ENCODE data around the gene SIK2. TPM values are rescaled to one million over a fixed set of nuclear protein-coding genes. Genes with fewer than 3 reads are reported as not detected.
"Not testable (repeated sequence)": the region's sequence is repeated elsewhere in the genome, so short reads cannot be mapped to it uniquely, and the experiment has no call there.

The SIK2 gene
- total RNA-seq, 2 donors from 2014 or later, result 8.1 to 9.6 TPM

DNA sequence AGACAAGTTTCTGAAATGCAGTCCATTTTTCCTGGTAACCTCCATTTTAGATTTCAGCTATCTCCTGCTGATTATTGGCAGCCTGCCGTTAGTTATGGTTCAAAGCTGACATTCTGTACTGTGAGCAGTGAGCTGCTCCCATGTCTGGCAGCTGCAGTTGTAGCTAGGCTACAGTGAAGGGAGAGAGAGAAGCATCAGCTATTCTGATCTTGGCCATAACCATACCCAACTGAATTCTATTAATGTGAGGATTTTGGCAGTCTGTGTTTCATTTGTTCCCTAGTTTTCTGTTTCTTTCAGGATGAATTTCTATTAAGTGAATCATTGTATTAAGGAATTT is 33.4 kb downstream of the SIK2 start:
- ATAC-seq, result no peak
- no peak for DNase-seq
- H3K27ac Mint-ChIP-seq, result no peak overlapping the region
- H3K4me3 Mint-ChIP-seq, result no peak overlapping the region
- H3K36me3 Mint-ChIP-seq (ENCODE audit: low read depth), result peaks cover 9% of the 10 kb centered on the region
- peaks cover 32% of the 10 kb centered on the region for H3K4me1 Mint-ChIP-seq
- H3K9me3 ChIP-seq (ENCODE audit: control insufficient read depth, low read length, poor library complexity, severe bottlenecking), result no peaks in the 10 kb centered on the region
- no peaks in the 10 kb centered on the region for H3K27me3 Mint-ChIP-seq

DNA sequence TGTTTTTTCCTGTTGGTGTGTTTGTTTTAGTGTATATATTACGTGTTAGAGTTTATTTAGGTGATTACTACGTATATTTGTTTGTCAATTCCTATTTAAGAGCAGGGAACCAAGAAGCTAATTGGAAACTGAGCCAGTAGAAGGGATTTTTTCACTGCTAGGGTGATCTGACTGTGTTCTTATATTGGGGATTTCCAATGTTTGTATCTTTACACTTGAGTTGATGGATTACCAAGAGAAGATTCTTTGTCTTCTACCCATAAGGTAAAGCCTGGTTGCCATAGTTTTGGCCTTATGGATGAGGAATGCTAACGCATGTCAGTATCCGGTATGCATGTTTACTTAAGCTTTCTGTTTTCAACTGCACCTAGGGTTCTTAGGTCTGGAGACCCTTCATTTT is 35.6 kb downstream of the SIK2 start:
- no peak for ATAC-seq
- peak overlapping the region; percentile 21 for H3K27ac Mint-ChIP-seq

GRCh38 chr11:111639226-111639925 is 37.1 kb downstream of the SIK2 start:
- ATAC-seq, result no peak
- no peaks in the 10 kb centered on the region for H3K9me3 ChIP-seq (ENCODE audit: control insufficient read depth, low read length, poor library complexity, severe bottlenecking)

More for the DNA sequence above, 35.6 kb downstream of the SIK2 start:
- H3K4me3 Mint-ChIP-seq, result no peak overlapping the region
- H3K36me3 Mint-ChIP-seq (ENCODE audit: low read depth), result peaks cover 13% of the 10 kb centered on the region
- peaks cover 38% of the 10 kb centered on the region for H3K4me1 Mint-ChIP-seq
- DNase-seq, result no peak
- H3K27me3 Mint-ChIP-seq, result no peaks in the 10 kb centered on the region
- H3K9me3 ChIP-seq (ENCODE audit: control insufficient read depth, low read length, poor library complexity, severe bottlenecking), result no peaks in the 10 kb centered on the region

GRCh38 chr11:111641339-111642015 is 39.2 kb downstream of the SIK2 start:
- DNase-seq (no peak), ATAC-seq (no peak)
- peaks cover 17% of the 10 kb centered on the region for H3K4me1 Mint-ChIP-seq
- no peak overlapping the region for H3K27ac Mint-ChIP-seq
- H3K27me3 Mint-ChIP-seq, result no peaks in the 10 kb centered on the region
- no peak overlapping the region for H3K4me3 Mint-ChIP-seq
- H3K36me3 Mint-ChIP-seq (ENCODE audit: low read depth), result peaks cover 10% of the 10 kb centered on the region
- no peaks in the 10 kb centered on the region for H3K9me3 ChIP-seq (ENCODE audit: control insufficient read depth, low read length, poor library complexity, severe bottlenecking)

More at GRCh38 chr11:111639226-111639925, 37.1 kb downstream of the SIK2 start:
- Mint-ChIP-seq H3K36me3 (ENCODE audit: low read depth) (peaks cover 13% of the 10 kb centered on the region), H3K4me3 (no peak overlapping the region), H3K27ac (peak overlapping the region; percentile 21), H3K27me3 (no peaks in the 10 kb centered on the region), H3K4me1 (peaks cover 27% of the 10 kb centered on the region)
- DNase-seq, result no peak

- no peaks in the 10 kb centered on the region for H3K9me3 ChIP-seq (ENCODE audit: control insufficient read depth, low read length, poor library complexity, severe bottlenecking)
- no peaks in the 10 kb centered on the region for H3K27me3 Mint-ChIP-seq
- DNase-seq (no peak), ATAC-seq (no peak)
- H3K36me3 Mint-ChIP-seq (ENCODE audit: low read depth), result peaks cover 10% of the 10 kb centered on the region
- H3K27ac Mint-ChIP-seq, result no peak overlapping the region
- no peak overlapping the region for H3K4me3 Mint-ChIP-seq
- H3K4me1 Mint-ChIP-seq, result peaks cover 17% of the 10 kb centered on the region
Measured at GRCh38 chr11:111642542-111642941, 40.3 kb downstream of the SIK2 start.

GRCh38 chr11:111644922-111645321 is 42.7 kb downstream of the SIK2 start:
- Mint-ChIP-seq H3K27me3 (no peaks in the 10 kb centered on the region), H3K27ac (no peak overlapping the region), H3K4me3 (no peak overlapping the region), H3K4me1 (peaks cover 15% of the 10 kb centered on the region), H3K36me3 (ENCODE audit: low read depth) (peaks cover 6% of the 10 kb centered on the region)
- DNase-seq (no peak), ATAC-seq (no peak)
- no peaks in the 10 kb centered on the region for H3K9me3 ChIP-seq (ENCODE audit: control insufficient read depth, low read length, poor library complexity, severe bottlenecking)

- ATAC-seq, result no peak
- no peak overlapping the region for H3K27ac Mint-ChIP-seq
Measured at GRCh38 chr11:111645657-111646316, 43.5 kb downstream of the SIK2 start.

DNA sequence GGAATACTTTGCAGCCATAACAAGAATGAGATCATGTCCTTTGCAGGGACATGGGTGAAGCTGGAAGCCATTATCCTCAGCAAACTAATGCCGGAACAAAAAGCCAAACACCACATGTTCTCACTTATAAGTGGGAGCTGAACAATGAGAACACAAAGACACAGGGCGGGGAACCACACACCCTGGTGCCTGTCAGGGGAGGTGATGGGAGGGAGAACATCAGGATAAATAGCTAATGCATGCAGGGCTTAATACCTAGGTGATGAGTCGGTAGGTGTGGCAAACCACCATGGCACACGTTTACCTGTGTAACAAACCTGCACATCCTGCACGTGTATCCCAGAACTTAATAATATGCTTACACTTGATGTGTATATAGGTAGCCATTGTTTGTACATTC is 49.1 kb downstream of the SIK2 start:
- H3K4me1 Mint-ChIP-seq; H3K27ac Mint-ChIP-seq; H3K9me3 ChIP-seq (ENCODE audit: control insufficient read depth, low read length, poor library complexity, severe bottlenecking); DNase-seq; H3K4me3 Mint-ChIP-seq; ATAC-seq; H3K27me3 Mint-ChIP-seq; H3K36me3 Mint-ChIP-seq (ENCODE audit: low read depth): not testable (repeated sequence)

More at GRCh38 chr11:111645657-111646316, 43.5 kb downstream of the SIK2 start:
- Mint-ChIP-seq H3K4me3 (no peak overlapping the region), H3K36me3 (ENCODE audit: low read depth) (peaks cover 6% of the 10 kb centered on the region), H3K4me1 (peaks cover 12% of the 10 kb centered on the region), H3K27me3 (no peaks in the 10 kb centered on the region)
- H3K9me3 ChIP-seq (ENCODE audit: control insufficient read depth, low read length, poor library complexity, severe bottlenecking), result no peaks in the 10 kb centered on the region
- no peak for DNase-seq

GRCh38 chr11:111652184-111652583 is 49.9 kb downstream of the SIK2 start:
- ATAC-seq, result no peak
- peaks cover 2% of the 10 kb centered on the region for H3K36me3 Mint-ChIP-seq (ENCODE audit: low read depth)
- no peaks in the 10 kb centered on the region for H3K9me3 ChIP-seq (ENCODE audit: control insufficient read depth, low read length, poor library complexity, severe bottlenecking)
- H3K27ac Mint-ChIP-seq, result no peak overlapping the region
- H3K27me3 Mint-ChIP-seq, result no peaks in the 10 kb centered on the region
- DNase-seq, result no peak
- H3K4me1 Mint-ChIP-seq, result peaks cover 5% of the 10 kb centered on the region
- H3K4me3 Mint-ChIP-seq, result no peak overlapping the region

DNA sequence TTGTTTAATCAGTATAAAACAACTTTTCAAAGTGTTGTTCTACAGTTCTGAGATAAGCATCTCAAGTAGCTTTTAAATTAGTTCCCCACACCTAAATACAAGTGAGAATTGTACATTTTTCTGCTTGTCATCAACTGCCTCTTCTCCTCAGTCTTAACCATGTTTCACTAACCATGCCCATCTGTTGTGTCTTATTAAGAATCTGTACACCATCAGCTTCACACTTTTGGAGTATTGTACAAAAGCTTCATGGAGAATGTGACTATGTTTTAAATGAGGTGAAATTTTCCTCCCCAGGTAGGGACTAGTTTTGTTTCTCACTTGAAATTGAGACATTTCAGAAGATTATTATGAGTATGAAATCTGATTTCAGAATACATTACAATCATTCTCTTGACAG is 52.4 kb downstream of the SIK2 start:
- DNase-seq (no peak), ATAC-seq (no peak)
- no peaks in the 10 kb centered on the region for H3K9me3 ChIP-seq (ENCODE audit: control insufficient read depth, low read length, poor library complexity, severe bottlenecking)
- Mint-ChIP-seq H3K4me3 (no peak overlapping the region), H3K4me1 (peaks cover 11% of the 10 kb centered on the region), H3K36me3 (ENCODE audit: low read depth) (peaks cover under 1% of the 10 kb centered on the region), H3K27ac (no peak overlapping the region), H3K27me3 (no peaks in the 10 kb centered on the region)

- no peak for DNase-seq
- H3K27ac Mint-ChIP-seq, result no peak overlapping the region
- no peaks in the 10 kb centered on the region for H3K27me3 Mint-ChIP-seq
- ATAC-seq, result no peak
- no peaks in the 10 kb centered on the region for H3K36me3 Mint-ChIP-seq (ENCODE audit: low read depth)
- peaks cover 10% of the 10 kb centered on the region for H3K4me1 Mint-ChIP-seq
- no peak overlapping the region for H3K4me3 Mint-ChIP-seq
- H3K9me3 ChIP-seq (ENCODE audit: control insufficient read depth, low read length, poor library complexity, severe bottlenecking), result no peaks in the 10 kb centered on the region
Measured at GRCh38 chr11:111655924-111656323, 53.7 kb downstream of the SIK2 start.

DNA sequence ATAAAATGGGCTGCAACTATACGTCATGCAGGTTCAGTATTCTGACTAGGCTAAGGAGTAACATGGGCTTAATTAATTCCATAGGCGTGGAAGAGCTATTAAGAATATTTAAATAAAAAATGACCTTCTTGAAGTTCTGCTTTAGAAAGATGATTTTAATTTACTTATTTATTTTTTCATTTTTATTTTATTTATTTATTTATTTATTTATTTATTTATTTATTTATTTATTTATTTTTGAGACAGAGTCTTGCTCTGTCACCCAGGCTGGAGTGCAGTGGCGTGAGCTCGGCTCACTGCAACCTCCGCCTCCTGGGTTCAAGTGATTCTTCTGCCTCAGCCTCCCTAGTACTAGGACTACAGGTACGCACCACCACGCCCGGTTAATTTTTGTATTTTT is 55.7 kb downstream of the SIK2 start:
- not testable (repeated sequence) for H3K4me3 Mint-ChIP-seq; H3K36me3 Mint-ChIP-seq (ENCODE audit: low read depth); ATAC-seq; H3K9me3 ChIP-seq (ENCODE audit: control insufficient read depth, low read length, poor library complexity, severe bottlenecking); H3K27me3 Mint-ChIP-seq; H3K27ac Mint-ChIP-seq; DNase-seq
- peaks cover 15% of the 10 kb centered on the region for H3K4me1 Mint-ChIP-seq

- not testable (repeated sequence) for H3K27me3 Mint-ChIP-seq; H3K36me3 Mint-ChIP-seq (ENCODE audit: low read depth); DNase-seq; ATAC-seq; H3K27ac Mint-ChIP-seq; H3K9me3 ChIP-seq (ENCODE audit: control insufficient read depth, low read length, poor library complexity, severe bottlenecking); H3K4me3 Mint-ChIP-seq
- H3K4me1 Mint-ChIP-seq, result peaks cover 18% of the 10 kb centered on the region
Measured at GRCh38 chr11:111658493-111658892, 56.2 kb downstream of the SIK2 start.
